HG03139 (cell line): ENCODE measurements around the gene IL34.

Source experiments
- ATAC-seq: cut with Tn5 transposase; IDR thresholded peaks from one replicate; pipeline ENCODE4 v1.9.1; 2021; ENCODE audit not compliant: unreplicated experiment

The IL34 gene

GRCh38 chr16:70676675-70677498, 30.5 kb downstream of the IL34 start:
- ATAC-seq: no peak

- ATAC-seq: no peak
Observed at GRCh38 chr16:70677499-70678120, 31.3 kb downstream of the IL34 start.

- no peak for ATAC-seq
Observed at GRCh38 chr16:70678121-70678897, 31.9 kb downstream of the IL34 start.

GRCh38 chr16:70678898-70679670, 32.7 kb downstream of the IL34 start:
- ATAC-seq: no peak

- ATAC-seq: no peak
Observed at GRCh38 chr16:70679671-70680494, 33.5 kb downstream of the IL34 start.

GRCh38 chr16:70680495-70681381, 34.4 kb downstream of the IL34 start:
- no peak for ATAC-seq

- ATAC-seq: no peak
Observed at GRCh38 chr16:70681382-70682238, 35.3 kb downstream of the IL34 start.

GRCh38 chr16:70682239-70683145, 36.1 kb downstream of the IL34 start:
- no peak for ATAC-seq

GRCh38 chr16:70683146-70683944, 37.0 kb downstream of the IL34 start:
- no peak for ATAC-seq

GRCh38 chr16:70684146-70685060, 38.0 kb downstream of the IL34 start:
- ATAC-seq: no peak

- no peak for ATAC-seq
Observed at GRCh38 chr16:70685061-70685937, 38.9 kb downstream of the IL34 start.

GRCh38 chr16:70685938-70686375, 39.6 kb downstream of the IL34 start, which contains the start of gene MTSS2:
MTSS2 (minus strand) TSS chr16:70686053; CDS start chr16:70685791, 262 bp downstream.
- no peak for ATAC-seq

- no peak for ATAC-seq
Observed at GRCh38 chr16:70686376-70687101, 40.2 kb downstream of the IL34 start.
